ENCODE data around the gene TLE5.

TLE5 gene

GRCh38 chr19:3019211-3019854 lies 43.0 kb downstream of the TLE5 start:
- H3K36me3 ChIP-seq (ENCODE audit: insufficient read depth, low read length), result no peaks in the 10 kb centered on the region
- H3K9ac ChIP-seq (ENCODE audit: low read depth, low read length), result no peak overlapping the region
- H3K4me1 ChIP-seq (ENCODE audit: insufficient read depth, low read length), result peaks cover 5% of the 10 kb centered on the region; the same call in 1 of the 2 replicates
- no peak overlapping the region for H3K4me3 ChIP-seq (ENCODE audit: low read depth in 1 of 2, low read length in 2 of 2)
- no peak overlapping the region for H3K4me2 ChIP-seq (ENCODE audit: insufficient read depth, low read length)
- H3K27ac ChIP-seq (ENCODE audit: low read length), result no peak overlapping the region
- H3K27me3 ChIP-seq (ENCODE audit: insufficient read depth, low read length, poor library complexity), result no peaks in the 10 kb centered on the region
- no peaks in the 10 kb centered on the region for H3K9me3 ChIP-seq (ENCODE audit: insufficient read depth, low read length, severe bottlenecking)
- H3K79me2 ChIP-seq (ENCODE audit: insufficient read depth, low read length), result no peaks in the 10 kb centered on the region
- no peaks in the 10 kb centered on the region for H4K20me1 ChIP-seq (ENCODE audit: insufficient read depth, low read length)
- no peak for ATAC-seq (ENCODE audit: insufficient read depth, low read depth)
- H2AFZ ChIP-seq (ENCODE audit: low read depth, low read length), result no peak overlapping the region
- DNase-seq, result no peak
- no peak for TF ChIP-seq EZH2 (IDR thresholded peaks at IDR 0.05; ENCODE audit: borderline replicate concordance, low read depth, low read length, severe bottlenecking)
- TF ChIP-seq CTCF (IDR thresholded peaks at IDR 0.05; ENCODE audit: borderline replicate concordance, extremely low read depth, low read length, poor library complexity, severe bottlenecking), result no peak

GRCh38 chr19:3017923-3018322 lies 44.4 kb downstream of the TLE5 start:
- ATAC-seq (ENCODE audit: insufficient read depth, low read depth) (no peak), DNase-seq (no peak)
- Histone ChIP-seq H3K4me2 (ENCODE audit: insufficient read depth, low read length) (no peak overlapping the region), H3K9me3 (ENCODE audit: insufficient read depth, low read length, severe bottlenecking) (no peaks in the 10 kb centered on the region), H3K27me3 (ENCODE audit: insufficient read depth, low read length, poor library complexity) (no peaks in the 10 kb centered on the region), H3K36me3 (ENCODE audit: insufficient read depth, low read length) (no peaks in the 10 kb centered on the region), H3K79me2 (ENCODE audit: insufficient read depth, low read length) (no peaks in the 10 kb centered on the region), H2AFZ (ENCODE audit: low read depth, low read length) (no peak overlapping the region), H3K27ac (ENCODE audit: low read length) (no peak overlapping the region), H4K20me1 (ENCODE audit: insufficient read depth, low read length) (no peaks in the 10 kb centered on the region), H3K9ac (ENCODE audit: low read depth, low read length) (no peak overlapping the region), H3K4me1 (ENCODE audit: insufficient read depth, low read length) (no peaks in the 10 kb centered on the region), H3K4me3 (ENCODE audit: low read depth in 1 of 2, low read length in 2 of 2) (no peak overlapping the region)
- TF ChIP-seq EZH2 (IDR thresholded peaks at IDR 0.05; ENCODE audit: borderline replicate concordance, low read depth, low read length, severe bottlenecking) (no peak), CTCF (IDR thresholded peaks at IDR 0.05; ENCODE audit: borderline replicate concordance, extremely low read depth, low read length, poor library complexity, severe bottlenecking) (no peak)

- Histone ChIP-seq H3K4me2 (ENCODE audit: insufficient read depth, low read length) (no peak overlapping the region), H3K27ac (ENCODE audit: low read length) (no peak overlapping the region), H2AFZ (ENCODE audit: low read depth, low read length) (no peak overlapping the region), H3K4me3 (ENCODE audit: low read depth in 1 of 2, low read length in 2 of 2) (no peak overlapping the region), H3K36me3 (ENCODE audit: insufficient read depth, low read length) (no peaks in the 10 kb centered on the region), H3K79me2 (ENCODE audit: insufficient read depth, low read length) (no peaks in the 10 kb centered on the region), H3K27me3 (ENCODE audit: insufficient read depth, low read length, poor library complexity) (no peaks in the 10 kb centered on the region), H4K20me1 (ENCODE audit: insufficient read depth, low read length) (no peaks in the 10 kb centered on the region), H3K9ac (ENCODE audit: low read depth, low read length) (no peak overlapping the region), H3K9me3 (ENCODE audit: insufficient read depth, low read length, severe bottlenecking) (no peaks in the 10 kb centered on the region), H3K4me1 (ENCODE audit: insufficient read depth, low read length) (no peaks in the 10 kb centered on the region)
- DNase-seq (no peak), ATAC-seq (ENCODE audit: insufficient read depth, low read depth) (no peak)
- no peak for TF ChIP-seq EZH2 (IDR thresholded peaks at IDR 0.05; ENCODE audit: borderline replicate concordance, low read depth, low read length, severe bottlenecking)
- no peak for TF ChIP-seq CTCF (IDR thresholded peaks at IDR 0.05; ENCODE audit: borderline replicate concordance, extremely low read depth, low read length, poor library complexity, severe bottlenecking)
Observed at GRCh38 chr19:3015126-3016057, 46.9 kb downstream of the TLE5 start.
